Muscle of back (tissue), 11 donors: ENCODE data around the gene CLDN22. TPM values are rescaled to one million over a fixed set of nuclear protein-coding genes. Genes with fewer than 3 reads are reported as not detected.

Experiments used
- DNase-seq, 3 donors: peaks; one replicate each; pipeline versions ENCODE4 v3.0.0 to v3.0.0-alpha.2; 2013
- polyA plus RNA-seq, 10 donors: library from polyadenylated mRNA; unstranded; fragments of 120-200 nt; gene quantifications; one replicate each; pipeline ENCODE4 v1.2.1, GENCODE V29; 2013; ENCODE audit not compliant: insufficient read length in 10 of 10

Gene CLDN22
- polyA plus RNA-seq, 10 donors, result 0.09 to 0.33 (median 0.20) TPM; not detected in 2

GRCh38 chr4:183348706-183349659, 28.9 kb upstream of the CLDN22 start:
- DNase-seq, result peak in 2 of 3 donors; percentile 28 to 95

- DNase-seq, result no peak
Observed at GRCh38 chr4:183348136-183348535, 28.1 kb upstream of the CLDN22 start.

GRCh38 chr4:183347566-183347965, 27.5 kb upstream of the CLDN22 start:
- DNase-seq, result no peak

GRCh38 chr4:183347146-183347545, 27.1 kb upstream of the CLDN22 start:
- no peak for DNase-seq

- no peak for DNase-seq
Observed at GRCh38 chr4:183345261-183345660, 25.2 kb upstream of the CLDN22 start.

- no peak for DNase-seq
Observed at GRCh38 chr4:183344523-183345255, 24.6 kb upstream of the CLDN22 start.

GRCh38 chr4:183343730-183344129, 23.7 kb upstream of the CLDN22 start:
- DNase-seq, result no peak

- peak in 1 of 3 donors; percentile 54 for DNase-seq
Observed at GRCh38 chr4:183342541-183343533, 22.8 kb upstream of the CLDN22 start.

- no peak for DNase-seq
Observed at GRCh38 chr4:183337833-183338232, 17.8 kb upstream of the CLDN22 start.

GRCh38 chr4:183337349-183337748, 17.3 kb upstream of the CLDN22 start:
- no peak for DNase-seq

GRCh38 chr4:183335369-183335940, 15.4 kb upstream of the CLDN22 start:
- peak in 2 of 3 donors; percentile 23 to 78 for DNase-seq

GRCh38 chr4:183333983-183334382, 13.9 kb upstream of the CLDN22 start:
- DNase-seq, result no peak

- no peak for DNase-seq
Observed at GRCh38 chr4:183333202-183333601, 13.1 kb upstream of the CLDN22 start.

GRCh38 chr4:183332447-183332846, 12.4 kb upstream of the CLDN22 start:
- no peak for DNase-seq

GRCh38 chr4:183330841-183331240, 10.8 kb upstream of the CLDN22 start:
- no peak for DNase-seq

- DNase-seq, result no peak
Observed at GRCh38 chr4:183329954-183330742, 10.1 kb upstream of the CLDN22 start.

- DNase-seq, result no peak
Observed at GRCh38 chr4:183329244-183329643, 9.2 kb upstream of the CLDN22 start.

- DNase-seq, result no peak
Observed at GRCh38 chr4:183328832-183329231, 8.8 kb upstream of the CLDN22 start.

- DNase-seq, result no peak
Observed at GRCh38 chr4:183327827-183328226, 7.8 kb upstream of the CLDN22 start.

GRCh38 chr4:183326853-183327252, 6.8 kb upstream of the CLDN22 start:
- DNase-seq, result no peak
